ENCODE results near the gene FAM151A. TPM values are rescaled to one million over a fixed set of nuclear protein-coding genes. Genes with fewer than 3 reads are reported as not detected.

Gene FAM151A
- total and polyA plus RNA-seq, 2 donors (not counting 3 experiments of a cell fraction or from before 2014, with no cell fraction given), result not detected

GRCh38 chr1:54602554-54602953 is 20.8 kb downstream of the FAM151A start:
- Histone ChIP-seq H3K27me3 (ENCODE audit: control insufficient read depth in 2 of 2, insufficient read depth in 2 of 2, low read length in 2 of 2) (no peaks in the 10 kb centered on the region), H3K4me1 (ENCODE audit: control insufficient read depth, extremely low read depth, insufficient read depth, low read length) (peaks cover 3% of the 10 kb centered on the region), H2AFZ (ENCODE audit: low read depth, low read length) (no peak overlapping the region), H3K9me3 (replicated peaks; ENCODE audit: control insufficient read depth, insufficient read depth, low read length) (no peaks in the 10 kb centered on the region), H3K9ac (replicated peaks; ENCODE audit: extremely low read depth, insufficient read depth, low read length) (no peak overlapping the region), H3K4me2 (ENCODE audit: insufficient read depth, low read length) (no peak overlapping the region), H3K27ac (ENCODE audit: insufficient read depth, low read depth, low read length) (no peak overlapping the region), H3K9me1 (replicated peaks; ENCODE audit: control insufficient read depth, extremely low read depth, insufficient read depth, low read length) (no peaks in the 10 kb centered on the region), H4K20me1 (replicated peaks; ENCODE audit: control insufficient read depth, extremely low read depth, insufficient read depth, low read length) (no peaks in the 10 kb centered on the region), H3K36me3 (ENCODE audit: control insufficient read depth in 2 of 2, extremely low read depth in 1 of 2, insufficient read depth in 2 of 2, low read length in 2 of 2) (no peaks in the 10 kb centered on the region), H3K79me2 (ENCODE audit: control insufficient read depth, insufficient read depth, low read length) (no peaks in the 10 kb centered on the region), H3K4me3 (replicated peaks in 1 of 3; ENCODE audit: insufficient read depth in 1 of 3, low read depth in 1 of 3, low read length in 3 of 3) (no peak overlapping the region)
- intact Hi-C loops (cut with micrococcal nuclease), result no loop called here
- ChIA-PET CTCF (no interaction called here), POLR2A (no interaction called here)
- dilution Hi-C loops (cut with MboI; ENCODE audit: extremely low pct_ligation_motif_present, low sequenced_read_pairs), result no loop called here
- FAIRE-seq (no peak), DNase-seq (ENCODE audit: low read depth, low spot score) (no peak)
- BruUV-seq (replicated peaks), result no TSS peak
- TF ChIP-seq POLR2A (IDR thresholded peaks at IDR 0.05; ENCODE audit: low read depth, low read length), result no peak

- intact Hi-C loops (cut with micrococcal nuclease) (no loop called here), dilution Hi-C loops (cut with MboI; ENCODE audit: extremely low pct_ligation_motif_present, low sequenced_read_pairs) (no loop called here)
- Histone ChIP-seq H3K9ac (replicated peaks; ENCODE audit: extremely low read depth, insufficient read depth, low read length) (no peak overlapping the region), H3K9me1 (replicated peaks; ENCODE audit: control insufficient read depth, extremely low read depth, insufficient read depth, low read length) (no peaks in the 10 kb centered on the region), H3K27ac (ENCODE audit: insufficient read depth, low read depth, low read length) (no peak overlapping the region), H2AFZ (ENCODE audit: low read depth, low read length) (no peak overlapping the region), H3K4me1 (ENCODE audit: control insufficient read depth, extremely low read depth, insufficient read depth, low read length) (peaks cover 3% of the 10 kb centered on the region), H3K9me3 (replicated peaks; ENCODE audit: control insufficient read depth, insufficient read depth, low read length) (no peaks in the 10 kb centered on the region), H3K36me3 (ENCODE audit: control insufficient read depth in 2 of 2, extremely low read depth in 1 of 2, insufficient read depth in 2 of 2, low read length in 2 of 2) (no peaks in the 10 kb centered on the region), H3K27me3 (ENCODE audit: control insufficient read depth in 2 of 2, insufficient read depth in 2 of 2, low read length in 2 of 2) (no peaks in the 10 kb centered on the region), H3K4me2 (ENCODE audit: insufficient read depth, low read length) (no peak overlapping the region), H4K20me1 (replicated peaks; ENCODE audit: control insufficient read depth, extremely low read depth, insufficient read depth, low read length) (no peaks in the 10 kb centered on the region), H3K4me3 (replicated peaks in 1 of 3; ENCODE audit: insufficient read depth in 1 of 3, low read depth in 1 of 3, low read length in 3 of 3) (no peak overlapping the region), H3K79me2 (ENCODE audit: control insufficient read depth, insufficient read depth, low read length) (no peaks in the 10 kb centered on the region)
- ChIA-PET CTCF (no interaction called here), POLR2A (no interaction called here)
- no peak for TF ChIP-seq MYC (IDR thresholded peaks at IDR 0.05; ENCODE audit: low read depth, low read length)
- no peak for TF ChIP-seq GATA2 (IDR thresholded peaks at IDR 0.05; ENCODE audit: insufficient read depth, insufficient read length, low read depth, low read length)
- no peak for TF ChIP-seq FOS (IDR thresholded peaks at IDR 0.05; ENCODE audit: borderline replicate concordance, insufficient read depth, low read length)
- TF ChIP-seq JUN (IDR thresholded peaks at IDR 0.05; ENCODE audit: borderline replicate concordance, insufficient read depth, insufficient read length, low read depth), result no peak
- no peak for TF ChIP-seq CTCF (IDR thresholded peaks at IDR 0.05; ENCODE audit: extremely low read depth in 1 of 2, insufficient read depth in 1 of 2, low read depth in 1 of 2, low read length in 2 of 2)
- no peak for TF ChIP-seq POLR2AphosphoS5 (IDR thresholded peaks at IDR 0.05; ENCODE audit: insufficient read depth, low read depth, low read length)
- no peak for TF ChIP-seq MAX (IDR thresholded peaks at IDR 0.05; ENCODE audit: insufficient read depth, insufficient read length)
- no peak for TF ChIP-seq EZH2 (IDR thresholded peaks at IDR 0.05; ENCODE audit: borderline replicate concordance, low read depth, low read length, severe bottlenecking)
- FAIRE-seq (no peak), DNase-seq (ENCODE audit: low read depth, low spot score) (no peak)
- BruUV-seq (replicated peaks), result no TSS peak
Observed at GRCh38 chr1:54601730-54602129, 21.6 kb downstream of the FAM151A start.

All from endothelial cell of umbilical vein (primary cell).